HCT116 (cell line): ENCODE data around the gene FURIN.
A peak's percentile ranks its signal among the peaks of the same experiment; 100 is the strongest.

Experiments used
- FOSL1 ChIP-seq: IDR thresholded peaks from 2 replicates; pipeline ENCODE4 v1.6.1; 2012; ENCODE audit warnings: low read depth
- POLR2A ChIP-seq: IDR thresholded peaks from 2 replicates; pipeline ENCODE4 v1.7.0; 2011; ENCODE audit warnings: borderline replicate concordance; ENCODE audit not compliant: insufficient read depth, insufficient read length; ENCODE audit errors: extremely low read depth
- POLR2AphosphoS5 ChIP-seq: IDR thresholded peaks from 2 replicates; pipeline ENCODE4 v1.6.1; 2011; ENCODE audit warnings: mild to moderate bottlenecking, low read depth, low read length, moderate library complexity
- ZNF274 ChIP-seq: fragments of 200-500 bp; sonication (Bioruptor generic); IDR thresholded peaks from 2 replicates; pipeline ENCODE4 v1.6.1; 2014; ENCODE audit warnings: mild to moderate bottlenecking, low read depth, low read length, inconsistent platforms
- TF ChIP-seq, protein P1 (sequence below), 3 experiments: fragments of 200-600 bp in 1 of 3; sonication (generic) in 1 of 3; IDR thresholded peaks in 2 of 3; conservative IDR thresholded peaks in 1 of 3; 2 replicates each; pipeline ENCODE4 v1.5.1; 2012 to 2017; ENCODE audit warnings: low read depth in 2 of 3, low read length in 2 of 3, antibody characterized with exemption in 1 of 3, borderline replicate concordance in 1 of 3, control low read depth in 1 of 3, mild to moderate bottlenecking in 1 of 3, mixed read lengths in 1 of 3, mixed run types in 1 of 3, moderate library complexity in 1 of 3; ENCODE audit not compliant: insufficient read depth in 1 of 3
- TF ChIP-seq, protein P2 (sequence below): IDR thresholded peaks from 2 replicates; pipeline ENCODE4 v1.6.1; 2012
- TF ChIP-seq, protein P3 (sequence below): IDR thresholded peaks from 2 replicates; pipeline ENCODE4 v1.6.1; 2012; ENCODE audit warnings: low read depth

DNA sequence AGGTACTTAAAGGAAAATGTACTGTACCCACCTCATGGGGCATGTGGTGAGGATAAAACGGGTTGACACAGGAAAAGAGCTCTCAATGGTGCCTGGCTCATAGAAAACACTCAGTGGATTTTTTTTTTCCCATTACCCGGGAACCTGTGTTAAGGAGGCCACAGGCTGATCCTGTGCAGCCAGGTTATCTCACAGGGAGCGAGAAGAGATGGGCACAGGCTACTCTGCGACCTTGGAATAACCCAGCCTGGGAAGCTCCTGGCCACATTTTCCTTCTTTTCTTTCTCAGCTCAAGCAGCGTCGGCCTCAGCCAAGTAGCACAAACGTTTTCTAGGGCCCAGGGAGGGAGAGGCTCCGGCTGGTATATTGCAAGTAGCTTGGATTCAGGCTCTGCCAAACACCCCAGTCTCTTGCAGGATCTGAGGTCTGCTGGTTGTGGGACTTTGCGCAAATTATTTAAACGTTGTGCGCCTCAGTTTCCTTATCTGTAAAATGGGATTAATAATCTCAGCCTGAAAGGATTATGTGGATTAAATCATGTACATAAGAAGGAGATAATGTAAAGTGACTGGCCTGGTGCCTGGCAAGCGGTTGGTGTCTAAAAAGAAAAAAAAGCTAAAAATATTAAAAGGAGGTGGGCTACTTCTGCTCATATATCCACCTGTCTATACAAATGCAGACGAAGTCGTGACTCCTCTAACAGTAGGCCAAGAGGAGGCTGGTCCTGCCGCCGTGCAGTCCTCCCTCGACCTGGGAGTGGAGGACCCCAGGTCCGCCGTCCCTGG is 2.2 kb downstream of the FURIN start:
- TF ChIP-seq, protein P1, sequence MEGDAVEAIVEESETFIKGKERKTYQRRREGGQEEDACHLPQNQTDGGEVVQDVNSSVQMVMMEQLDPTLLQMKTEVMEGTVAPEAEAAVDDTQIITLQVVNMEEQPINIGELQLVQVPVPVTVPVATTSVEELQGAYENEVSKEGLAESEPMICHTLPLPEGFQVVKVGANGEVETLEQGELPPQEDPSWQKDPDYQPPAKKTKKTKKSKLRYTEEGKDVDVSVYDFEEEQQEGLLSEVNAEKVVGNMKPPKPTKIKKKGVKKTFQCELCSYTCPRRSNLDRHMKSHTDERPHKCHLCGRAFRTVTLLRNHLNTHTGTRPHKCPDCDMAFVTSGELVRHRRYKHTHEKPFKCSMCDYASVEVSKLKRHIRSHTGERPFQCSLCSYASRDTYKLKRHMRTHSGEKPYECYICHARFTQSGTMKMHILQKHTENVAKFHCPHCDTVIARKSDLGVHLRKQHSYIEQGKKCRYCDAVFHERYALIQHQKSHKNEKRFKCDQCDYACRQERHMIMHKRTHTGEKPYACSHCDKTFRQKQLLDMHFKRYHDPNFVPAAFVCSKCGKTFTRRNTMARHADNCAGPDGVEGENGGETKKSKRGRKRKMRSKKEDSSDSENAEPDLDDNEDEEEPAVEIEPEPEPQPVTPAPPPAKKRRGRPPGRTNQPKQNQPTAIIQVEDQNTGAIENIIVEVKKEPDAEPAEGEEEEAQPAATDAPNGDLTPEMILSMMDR (IDR thresholded peaks at IDR 0.05 in 2 of 3, conservative IDR thresholded peaks at IDR 0.05 in 1 of 3; ENCODE audit: borderline replicate concordance in 1 of 3, insufficient read depth in 1 of 3, low read depth in 2 of 3, low read length in 2 of 3) = no peak
- TF ChIP-seq POLR2A (no peak), POLR2AphosphoS5 (0 out of 2 replicates have a peak, but pooled peaks have one; percentile 8), FOSL1 (no peak), ZNF274 (no peak)
- TF ChIP-seq, protein P2, sequence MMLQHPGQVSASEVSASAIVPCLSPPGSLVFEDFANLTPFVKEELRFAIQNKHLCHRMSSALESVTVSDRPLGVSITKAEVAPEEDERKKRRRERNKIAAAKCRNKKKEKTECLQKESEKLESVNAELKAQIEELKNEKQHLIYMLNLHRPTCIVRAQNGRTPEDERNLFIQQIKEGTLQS = no peak
- TF ChIP-seq, protein P3, sequence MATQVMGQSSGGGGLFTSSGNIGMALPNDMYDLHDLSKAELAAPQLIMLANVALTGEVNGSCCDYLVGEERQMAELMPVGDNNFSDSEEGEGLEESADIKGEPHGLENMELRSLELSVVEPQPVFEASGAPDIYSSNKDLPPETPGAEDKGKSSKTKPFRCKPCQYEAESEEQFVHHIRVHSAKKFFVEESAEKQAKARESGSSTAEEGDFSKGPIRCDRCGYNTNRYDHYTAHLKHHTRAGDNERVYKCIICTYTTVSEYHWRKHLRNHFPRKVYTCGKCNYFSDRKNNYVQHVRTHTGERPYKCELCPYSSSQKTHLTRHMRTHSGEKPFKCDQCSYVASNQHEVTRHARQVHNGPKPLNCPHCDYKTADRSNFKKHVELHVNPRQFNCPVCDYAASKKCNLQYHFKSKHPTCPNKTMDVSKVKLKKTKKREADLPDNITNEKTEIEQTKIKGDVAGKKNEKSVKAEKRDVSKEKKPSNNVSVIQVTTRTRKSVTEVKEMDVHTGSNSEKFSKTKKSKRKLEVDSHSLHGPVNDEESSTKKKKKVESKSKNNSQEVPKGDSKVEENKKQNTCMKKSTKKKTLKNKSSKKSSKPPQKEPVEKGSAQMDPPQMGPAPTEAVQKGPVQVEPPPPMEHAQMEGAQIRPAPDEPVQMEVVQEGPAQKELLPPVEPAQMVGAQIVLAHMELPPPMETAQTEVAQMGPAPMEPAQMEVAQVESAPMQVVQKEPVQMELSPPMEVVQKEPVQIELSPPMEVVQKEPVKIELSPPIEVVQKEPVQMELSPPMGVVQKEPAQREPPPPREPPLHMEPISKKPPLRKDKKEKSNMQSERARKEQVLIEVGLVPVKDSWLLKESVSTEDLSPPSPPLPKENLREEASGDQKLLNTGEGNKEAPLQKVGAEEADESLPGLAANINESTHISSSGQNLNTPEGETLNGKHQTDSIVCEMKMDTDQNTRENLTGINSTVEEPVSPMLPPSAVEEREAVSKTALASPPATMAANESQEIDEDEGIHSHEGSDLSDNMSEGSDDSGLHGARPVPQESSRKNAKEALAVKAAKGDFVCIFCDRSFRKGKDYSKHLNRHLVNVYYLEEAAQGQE = no peak
